Smooth muscle cell (in vitro differentiated cells): Measurements from ENCODE around the gene BRI3BP. TPM values are rescaled to one million over a fixed set of nuclear protein-coding genes. Genes with fewer than 3 reads are reported as not detected.

Experiments used
- DNase-seq: peaks from one replicate; lab custom pipeline; 2025; ENCODE audit not compliant: unreplicated experiment; lab: John Stamatoyannopoulos, UW
- H2AFZ ChIP-seq: fragments of 200-600 bp; sonication (generic); 2 replicates; pipeline ENCODE4 v1.6.0; 2016; ENCODE audit warnings: antibody characterized with exemption, low read depth, mild to moderate bottlenecking
- H3F3A ChIP-seq: fragments of 200-600 bp; sonication (generic); 2 replicates; pipeline ENCODE4 v1.6.0; 2017; ENCODE audit warnings: antibody characterized with exemption, low read depth
- H3K27ac ChIP-seq: fragments of 200-600 bp; sonication (generic); 2 replicates; pipeline ENCODE4 v1.5.1; 2016; ENCODE audit warnings: low read depth, mild to moderate bottlenecking
- H3K27me3 ChIP-seq: fragments of 200-600 bp; sonication (generic); 2 replicates; pipeline ENCODE4 v1.6.1; 2016; ENCODE audit warnings: low read depth, mild to moderate bottlenecking
- H3K36me3 ChIP-seq: fragments of 200-600 bp; sonication (generic); 2 replicates; pipeline ENCODE4 v1.5.1; 2016; ENCODE audit warnings: low read depth
- H3K4me1 ChIP-seq: fragments of 200-600 bp; sonication (generic); 2 replicates; pipeline ENCODE4 v1.5.1; 2016; ENCODE audit warnings: low read depth
- H3K4me2 ChIP-seq: fragments of 200-600 bp; sonication (generic); 2 replicates; pipeline ENCODE4 v1.6.0; 2016; ENCODE audit warnings: mild to moderate bottlenecking
- H3K4me3 ChIP-seq: fragments of 200-600 bp; sonication (generic); 2 replicates; pipeline ENCODE4 v1.5.1; 2016; ENCODE audit warnings: mild to moderate bottlenecking
- H3K79me2 ChIP-seq: fragments of 200-600 bp; sonication (generic); 2 replicates; pipeline ENCODE4 v1.6.0; 2016; ENCODE audit warnings: low read depth, mild to moderate bottlenecking
- H3K9ac ChIP-seq: fragments of 200-600 bp; sonication (generic); 2 replicates; pipeline ENCODE4 v1.6.0; 2016; ENCODE audit warnings: low read depth
- H3K9me3 ChIP-seq: fragments of 200-600 bp; sonication (generic); replicated peaks from 2 replicates; pipeline ENCODE4 v1.5.1; 2016; ENCODE audit warnings: low read depth
- H4K20me1 ChIP-seq: fragments of 200-600 bp; sonication (generic); 2 replicates; pipeline ENCODE4 v1.6.0; 2016; ENCODE audit warnings: low read depth
- CTCF ChIP-seq: fragments of 200-600 bp; sonication (generic); IDR thresholded peaks from 2 replicates; pipeline ENCODE4 v1.5.1; 2017; ENCODE audit warnings: borderline replicate concordance, mild to moderate bottlenecking, antibody characterized with exemption; ENCODE audit not compliant: insufficient read depth, poor library complexity, severe bottlenecking
- WGBS: methylation state at CpG from one replicate; pipeline ENCODE4 v1.1.7; 2016; ENCODE audit warnings: low lambda C conversion rate; 5-methylcytosine and 5-hydroxymethylcytosine counted together
- polyA plus RNA-seq: library from polyadenylated mRNA; unstranded; fragments of >200 nt; fragmentation: Nextera tagmentation; extraction: Ambion mirVana; gene quantifications from 2 replicates; pipeline ENCODE4 v1.2.1, GENCODE V29; 2016
- total RNA-seq: library from RNA; depleted of rRNA; stranded (reverse); fragments of >200 nt; gene quantifications from 2 replicates; pipeline ENCODE4 v1.2.3, GENCODE V29; 2014

BRI3BP gene
- total and polyA plus RNA-seq, 2 experiments from 2014 or later: 1.2 to 1.8 TPM

GRCh38 chr12:124952295-124952694, 41.1 kb upstream of the BRI3BP start:
- Histone ChIP-seq H3K27ac (no peak overlapping the region), H3K4me1 (no peaks in the 10 kb centered on the region), H3K79me2 (no peaks in the 10 kb centered on the region), H3K4me3 (no peak overlapping the region), H3F3A (no peaks in the 10 kb centered on the region), H2AFZ (no peak overlapping the region), H3K27me3 (no peaks in the 10 kb centered on the region), H3K36me3 (no peaks in the 10 kb centered on the region), H3K9ac (no peak overlapping the region), H3K4me2 (no peak overlapping the region), H4K20me1 (no peaks in the 10 kb centered on the region), H3K9me3 (no peaks in the 10 kb centered on the region)
- no peak for DNase-seq
- no peak for TF ChIP-seq CTCF
- 97% methylated on average over 17 of the region's 17 CpGs for WGBS

GRCh38 chr12:124952801-124953200, 40.6 kb upstream of the BRI3BP start:
- Histone ChIP-seq H3K4me2 (no peak overlapping the region), H3K9me3 (no peaks in the 10 kb centered on the region), H3K4me1 (no peaks in the 10 kb centered on the region), H3K27me3 (no peaks in the 10 kb centered on the region), H3K79me2 (no peaks in the 10 kb centered on the region), H3K4me3 (no peak overlapping the region), H4K20me1 (no peaks in the 10 kb centered on the region), H2AFZ (no peak overlapping the region), H3K36me3 (no peaks in the 10 kb centered on the region), H3K9ac (no peak overlapping the region), H3F3A (no peaks in the 10 kb centered on the region), H3K27ac (no peak overlapping the region)
- 79% methylated on average over 8 of the region's 8 CpGs for WGBS
- no peak for TF ChIP-seq CTCF
- no peak for DNase-seq

- Histone ChIP-seq H3K79me2 (no peaks in the 10 kb centered on the region), H4K20me1 (no peaks in the 10 kb centered on the region), H3K4me3 (no peak overlapping the region), H3K36me3 (no peaks in the 10 kb centered on the region), H2AFZ (no peak overlapping the region), H3K27me3 (no peaks in the 10 kb centered on the region), H3K27ac (no peak overlapping the region), H3K9me3 (no peaks in the 10 kb centered on the region), H3K4me2 (no peak overlapping the region), H3K9ac (no peak overlapping the region), H3F3A (no peaks in the 10 kb centered on the region), H3K4me1 (no peaks in the 10 kb centered on the region)
- 96% methylated on average over 32 of the region's 32 CpGs for WGBS
- TF ChIP-seq CTCF: no peak
- DNase-seq: no peak
Observed at GRCh38 chr12:124953689-124954405, 39.6 kb upstream of the BRI3BP start.

- no peaks in the 10 kb centered on the region for H4K20me1 ChIP-seq
Observed at GRCh38 chr12:124954771-124955170, 38.7 kb upstream of the BRI3BP start.

More at GRCh38 chr12:124954771-124955170, 38.7 kb upstream of the BRI3BP start:
- Histone ChIP-seq H3K4me3 (no peak overlapping the region), H3K27me3 (no peaks in the 10 kb centered on the region), H3F3A (no peaks in the 10 kb centered on the region), H3K9ac (no peak overlapping the region), H3K79me2 (no peaks in the 10 kb centered on the region), H3K4me1 (no peaks in the 10 kb centered on the region), H3K4me2 (no peak overlapping the region), H2AFZ (no peak overlapping the region), H3K36me3 (no peaks in the 10 kb centered on the region), H3K27ac (no peak overlapping the region), H3K9me3 (no peaks in the 10 kb centered on the region)
- no peak for TF ChIP-seq CTCF
- DNase-seq: no peak
- WGBS: 95% methylated on average over 4 of the region's 4 CpGs
